GM19240 (cell line): ENCODE measurements around the gene MFN1.
A peak's percentile ranks its signal among the peaks of the same experiment; 100 is the strongest.
"Not testable (repeated sequence)": the region's sequence is repeated elsewhere in the genome, so short reads cannot be mapped to it uniquely, and the experiment has no call there.

Source experiments
- DNase-seq: peaks from one replicate; pipeline ENCODE4 v3.0.0; 2011; ENCODE audit warnings: low spot score; ENCODE audit not compliant: insufficient read length

Gene MFN1

GRCh38 chr3:179347345-179348194 lies at the start of gene MFN1:
MFN1 (plus strand) TSS chr3:179347709; CDS start chr3:179348852, 1,143 bp downstream.
- DNase-seq = peak; percentile 63

DNA sequence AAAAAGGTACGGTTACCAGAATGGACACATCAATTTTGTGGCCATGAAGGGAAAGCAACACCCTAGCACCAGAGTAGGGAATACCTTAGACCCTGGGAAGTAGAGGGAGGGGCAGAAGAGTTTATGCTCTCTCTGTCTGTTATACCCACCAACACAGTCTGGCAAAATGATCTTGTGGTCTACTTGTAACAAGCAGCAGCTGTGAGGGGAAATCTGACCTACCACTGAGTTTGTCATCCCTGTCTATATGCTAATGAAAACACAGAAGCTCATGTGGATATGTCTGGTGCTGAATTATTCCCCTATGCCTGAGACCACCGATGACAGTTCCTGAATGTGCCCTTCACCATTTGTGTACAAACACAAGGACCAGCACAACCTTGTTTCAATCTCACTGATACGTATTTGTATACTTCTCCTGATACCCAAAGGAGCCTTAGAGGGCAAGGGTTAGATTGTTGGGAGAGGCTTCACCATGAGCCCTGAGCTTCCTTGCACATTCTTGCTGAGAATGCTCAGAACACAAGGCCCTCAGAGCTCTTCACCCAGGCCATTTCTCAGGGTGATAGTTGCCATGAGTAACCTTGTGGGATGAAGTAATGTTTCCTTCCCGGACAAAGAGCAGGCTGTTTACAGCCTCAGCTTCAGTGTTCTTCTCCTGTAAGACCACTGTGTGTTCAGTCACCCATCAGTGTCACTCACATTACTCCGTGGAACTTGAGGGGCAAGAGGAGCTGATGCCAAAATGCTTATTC lies 49.4 kb upstream of the MFN1 start:
- DNase-seq = no peak

- no peak for DNase-seq
These were observed 48.2 kb upstream of the MFN1 start for GRCh38 chr3:179299316-179299715.

DNA sequence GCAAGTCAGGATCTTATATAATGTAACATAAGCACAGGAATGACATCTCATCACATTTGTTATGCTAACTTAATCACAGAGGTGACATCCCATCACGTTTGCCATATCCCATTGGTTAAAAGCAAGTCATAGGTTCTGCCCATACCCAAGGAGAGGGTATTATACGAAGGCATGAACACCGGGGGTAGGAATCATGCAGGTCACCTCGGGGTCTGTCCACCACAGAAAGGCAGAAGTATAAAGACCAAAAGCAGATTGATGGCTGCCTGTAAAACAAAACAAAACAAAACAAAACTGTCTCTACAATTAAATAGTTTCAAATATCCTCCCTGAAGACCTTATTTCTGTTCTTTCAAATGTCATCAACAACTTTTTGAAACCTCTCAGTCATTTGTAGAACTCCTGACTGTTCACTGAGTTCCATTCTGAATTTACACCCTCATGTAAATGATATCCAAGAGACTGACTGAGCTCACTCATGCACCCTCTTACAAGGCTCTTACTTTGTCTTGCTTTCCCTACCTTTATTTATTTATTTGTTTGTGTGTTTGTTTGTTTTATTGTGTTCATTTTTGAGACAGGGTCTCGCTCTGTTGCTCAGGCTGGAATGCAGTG lies 47.4 kb upstream of the MFN1 start:
- DNase-seq = no peak

DNA sequence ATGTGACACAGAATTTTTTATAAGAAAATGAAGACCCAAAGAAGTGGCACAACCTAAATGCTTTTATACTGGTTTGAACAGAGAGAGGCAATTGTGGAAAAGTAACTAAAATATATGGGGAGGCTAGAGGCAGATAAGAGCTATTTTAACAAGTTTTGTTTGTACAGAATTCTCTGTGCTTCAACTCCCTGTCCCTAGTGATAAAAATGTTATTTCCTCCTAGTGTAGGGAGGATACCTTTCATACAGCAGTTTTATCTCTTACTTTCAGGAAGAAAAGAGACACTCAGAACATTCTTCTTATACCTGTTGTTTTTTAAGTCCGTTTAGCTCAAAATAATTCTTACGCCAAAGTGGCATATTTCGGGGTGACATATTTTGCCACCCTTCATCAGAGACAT lies 45.9 kb upstream of the MFN1 start:
- DNase-seq = no peak

- no peak for DNase-seq
These were observed 45.4 kb upstream of the MFN1 start for GRCh38 chr3:179302111-179302510.

- no peak for DNase-seq
These were observed 42.9 kb upstream of the MFN1 start for GRCh38 chr3:179304605-179305004.

DNA sequence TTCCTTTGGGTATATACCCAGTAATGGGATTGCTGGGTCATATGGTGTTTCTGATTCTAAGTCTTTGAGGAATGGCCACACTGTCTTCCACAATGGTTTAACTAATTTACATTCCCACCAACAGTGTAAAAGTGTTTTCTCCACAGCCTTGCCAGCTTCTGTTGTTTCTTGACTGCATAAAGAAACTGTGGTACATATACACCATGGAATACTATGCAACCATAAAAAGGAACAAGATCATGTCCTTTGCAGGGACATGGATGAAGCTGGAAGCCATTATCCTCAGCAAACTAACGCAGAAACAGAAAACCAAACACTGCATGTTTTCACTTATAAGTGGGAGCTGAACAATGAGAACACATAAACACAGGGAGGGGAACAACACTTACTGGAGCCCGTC lies 40.1 kb upstream of the MFN1 start:
- not testable (repeated sequence) for DNase-seq

DNA sequence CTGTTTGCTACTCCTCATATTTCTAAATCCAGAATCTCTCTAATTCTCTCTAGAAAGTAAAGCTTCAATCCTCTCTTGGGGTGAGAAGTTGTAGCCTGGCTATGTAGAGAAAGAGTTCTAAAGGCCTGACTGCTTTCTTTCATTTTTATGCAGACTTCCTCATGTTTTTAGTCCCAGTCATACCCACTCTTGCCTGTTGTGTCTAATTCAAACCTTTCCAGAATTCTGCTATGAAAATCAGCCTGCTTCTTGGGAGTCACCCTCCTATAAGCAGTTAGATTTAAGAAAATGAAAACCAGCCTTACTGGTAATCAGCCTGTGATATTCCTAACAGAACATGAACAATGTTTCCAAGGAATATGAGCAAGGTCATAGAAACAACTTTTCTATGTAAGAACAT lies 39.5 kb upstream of the MFN1 start:
- no peak for DNase-seq

DNA sequence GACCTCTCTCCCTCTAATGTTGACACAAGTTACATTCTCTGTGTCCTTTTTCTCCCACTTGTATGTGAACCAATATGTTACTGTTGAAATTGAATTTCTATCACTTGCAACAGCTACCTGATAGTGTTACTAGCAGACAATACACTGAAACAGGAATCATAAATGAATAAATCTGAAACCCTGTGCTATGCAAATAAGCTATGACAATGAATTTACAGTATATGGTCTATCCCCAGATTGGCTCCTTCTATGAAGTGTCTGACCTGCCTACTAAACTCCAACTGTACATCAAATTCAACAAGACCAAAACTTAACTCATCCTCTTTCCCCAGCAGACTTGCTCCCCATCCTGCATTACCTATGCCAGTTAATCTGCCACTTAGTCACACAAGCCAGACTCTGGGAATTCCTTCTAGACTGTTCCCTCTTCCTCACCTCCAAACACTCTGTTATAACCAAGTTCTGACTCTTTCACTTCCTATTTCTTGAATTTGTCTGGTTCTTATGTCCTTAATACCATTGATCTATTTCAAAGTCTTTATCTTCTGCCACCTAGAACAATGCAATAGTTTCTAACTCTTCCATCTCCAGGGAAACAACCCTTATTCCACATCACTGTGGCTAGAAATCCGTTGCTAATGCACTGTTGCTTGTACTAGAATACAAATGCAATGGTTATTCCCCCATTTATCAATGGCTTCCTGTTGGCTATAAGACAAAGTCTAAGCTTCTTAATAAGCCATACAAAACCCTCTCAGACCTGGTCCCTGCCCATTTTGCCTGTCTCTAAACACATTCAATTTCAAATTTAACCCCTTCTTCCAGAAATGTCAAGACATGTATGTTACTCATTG lies 38.1 kb upstream of the MFN1 start:
- no peak for DNase-seq

DNA sequence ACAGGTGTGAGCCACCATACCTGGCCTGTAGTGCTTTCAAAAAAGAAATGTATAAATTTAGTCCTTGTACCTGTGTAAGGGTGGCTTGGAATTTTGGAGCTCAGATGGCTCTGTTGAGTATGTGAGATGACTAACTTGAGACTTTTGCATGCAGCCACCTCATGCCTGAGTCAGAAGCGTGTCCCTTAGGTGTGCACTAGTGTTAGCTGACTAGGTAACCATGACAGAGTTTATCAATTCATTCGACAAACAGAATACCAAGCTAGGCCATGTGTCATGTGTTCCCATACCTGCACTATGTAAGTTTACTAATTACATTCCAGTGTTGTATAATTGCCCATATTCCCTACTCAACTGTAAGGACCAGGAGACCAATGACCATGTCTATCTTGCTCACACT lies 28.6 kb upstream of the MFN1 start:
- DNase-seq = no peak

DNA sequence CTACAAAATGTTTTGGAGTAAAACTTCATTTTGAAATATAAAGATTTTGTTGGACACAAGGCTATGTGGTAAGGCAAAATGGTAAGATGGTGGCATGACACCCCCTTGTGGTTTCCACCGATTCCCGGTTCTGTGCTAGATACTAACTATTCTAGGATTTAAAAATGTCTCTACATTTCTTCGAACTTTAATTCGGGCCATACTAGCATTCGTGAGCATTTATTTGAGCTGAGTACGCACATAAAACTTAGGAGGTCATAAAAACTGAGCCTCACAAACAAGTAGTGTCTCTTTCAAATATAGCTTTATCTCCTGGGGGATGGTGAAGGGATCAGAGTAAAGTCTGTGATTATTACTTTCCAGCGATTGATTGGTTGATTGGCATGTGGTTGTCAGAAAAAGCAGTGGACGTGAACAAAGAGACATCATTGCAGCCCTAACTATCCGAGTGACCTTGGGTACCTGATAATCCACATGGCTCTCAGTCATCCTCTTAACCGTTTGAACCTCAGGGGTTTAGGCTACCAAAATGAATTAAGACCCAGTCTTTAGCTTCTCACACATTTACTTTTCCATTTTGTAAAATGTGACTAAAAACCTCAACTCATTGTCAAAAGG lies 25.7 kb upstream of the MFN1 start:
- no peak for DNase-seq

GRCh38 chr3:179322286-179323196 lies 25.0 kb upstream of the MFN1 start, which contains the start of gene ZNF639:
ZNF639 (plus strand) TSS chr3:179323031; CDS start chr3:179328294, 5,263 bp downstream.
- DNase-seq = peak; percentile 64

DNA sequence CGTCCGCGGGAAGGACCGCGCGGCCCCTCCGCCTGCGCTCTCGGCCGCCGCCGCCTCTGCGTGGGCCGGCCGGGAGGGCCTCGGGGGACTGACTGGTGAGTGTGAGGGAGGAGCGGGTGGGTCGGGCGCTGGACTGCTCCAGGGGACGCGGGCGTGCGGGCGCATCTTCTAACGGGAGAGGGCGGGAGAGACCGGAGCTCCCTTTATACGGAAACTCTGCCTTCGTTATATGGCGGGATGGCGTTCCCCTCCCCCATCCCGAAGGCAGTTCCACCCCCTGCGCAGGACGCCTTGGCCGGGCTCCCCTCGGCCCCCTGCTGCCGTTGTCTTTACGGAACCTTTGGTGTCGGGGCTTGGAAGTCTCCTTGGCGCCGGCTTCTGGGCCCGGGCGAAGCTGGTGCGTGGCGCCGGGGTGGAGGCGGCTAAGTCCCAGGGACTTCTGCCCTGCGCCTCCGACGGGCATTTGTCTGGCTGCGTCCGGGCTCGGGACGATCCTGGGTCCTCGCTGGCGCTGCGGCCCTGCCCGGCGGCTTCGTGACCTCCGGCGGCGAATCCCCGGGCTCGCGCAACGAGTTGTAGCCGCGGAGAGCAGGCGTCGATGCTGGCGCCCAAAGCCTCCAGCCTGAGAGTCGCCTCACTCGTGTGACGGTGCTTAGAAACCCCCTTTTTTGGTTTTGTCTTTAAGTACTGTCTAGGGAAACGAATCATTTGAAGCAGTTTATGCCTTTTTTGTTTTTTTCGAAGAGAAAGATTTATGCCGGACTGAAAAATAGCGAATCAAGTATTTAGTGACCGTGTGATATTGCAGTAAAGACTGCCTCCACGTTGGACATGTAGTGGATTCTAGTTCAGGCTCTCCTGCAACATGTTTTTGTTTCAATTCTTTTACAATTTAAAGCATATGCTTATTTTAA lies 24.1 kb upstream of the MFN1 start:
- no peak for DNase-seq

- no peak for DNase-seq
These were observed 23.2 kb upstream of the MFN1 start for GRCh38 chr3:179324270-179324754.

DNA sequence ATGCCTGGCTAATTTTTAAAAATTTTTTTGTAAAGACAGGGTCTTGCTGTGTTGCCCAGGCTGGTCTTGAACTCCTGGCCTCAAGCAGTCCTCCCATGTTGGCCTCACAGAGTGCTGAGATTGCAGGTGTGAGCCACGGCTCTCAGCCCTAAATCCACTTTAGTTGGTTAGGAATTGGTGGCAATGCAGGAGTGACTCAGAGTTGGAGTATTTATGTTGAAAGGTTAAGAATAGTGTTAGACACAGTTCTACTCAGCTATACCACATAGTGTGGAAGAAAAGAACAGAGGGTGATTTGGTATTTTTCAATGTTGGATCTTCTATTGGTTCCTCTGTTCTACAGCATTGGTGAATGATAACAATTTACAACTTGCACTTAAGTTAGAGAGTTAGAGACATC lies 17.1 kb upstream of the MFN1 start:
- no peak for DNase-seq

DNA sequence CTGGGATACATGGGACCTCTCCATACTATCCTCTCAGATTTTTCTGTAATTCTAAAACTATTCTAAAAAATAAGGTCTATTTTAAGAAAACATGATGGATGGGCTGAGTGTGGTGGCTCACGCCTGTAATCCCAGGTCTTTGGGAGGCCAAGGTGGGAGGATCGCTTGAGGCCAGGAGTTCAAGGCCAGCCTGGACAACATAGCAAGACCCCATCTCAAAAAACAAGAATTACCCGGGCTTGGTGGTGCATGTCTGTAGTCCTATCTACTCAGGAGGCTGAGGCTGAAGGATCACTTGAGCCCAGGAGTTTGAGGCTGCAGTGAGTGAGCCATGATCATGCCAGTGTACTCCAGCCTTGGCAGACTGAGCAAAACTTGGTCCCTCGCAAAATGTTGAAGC lies 15.3 kb upstream of the MFN1 start:
- DNase-seq = no peak

- DNase-seq = no peak
These were observed 14.4 kb upstream of the MFN1 start for GRCh38 chr3:179333084-179333483.
